Amniotic epithelial cell (primary cell): Measurements from ENCODE around the gene RPL7A.
"Not testable (repeated sequence)": the region's sequence is repeated elsewhere in the genome, so short reads cannot be mapped to it uniquely, and the experiment has no call there.

Experiments
- DNase-seq: peaks from one replicate; pipeline ENCODE4 v3.0.0-alpha.2; 2010; ENCODE audit warnings: low read depth

The RPL7A gene

DNA sequence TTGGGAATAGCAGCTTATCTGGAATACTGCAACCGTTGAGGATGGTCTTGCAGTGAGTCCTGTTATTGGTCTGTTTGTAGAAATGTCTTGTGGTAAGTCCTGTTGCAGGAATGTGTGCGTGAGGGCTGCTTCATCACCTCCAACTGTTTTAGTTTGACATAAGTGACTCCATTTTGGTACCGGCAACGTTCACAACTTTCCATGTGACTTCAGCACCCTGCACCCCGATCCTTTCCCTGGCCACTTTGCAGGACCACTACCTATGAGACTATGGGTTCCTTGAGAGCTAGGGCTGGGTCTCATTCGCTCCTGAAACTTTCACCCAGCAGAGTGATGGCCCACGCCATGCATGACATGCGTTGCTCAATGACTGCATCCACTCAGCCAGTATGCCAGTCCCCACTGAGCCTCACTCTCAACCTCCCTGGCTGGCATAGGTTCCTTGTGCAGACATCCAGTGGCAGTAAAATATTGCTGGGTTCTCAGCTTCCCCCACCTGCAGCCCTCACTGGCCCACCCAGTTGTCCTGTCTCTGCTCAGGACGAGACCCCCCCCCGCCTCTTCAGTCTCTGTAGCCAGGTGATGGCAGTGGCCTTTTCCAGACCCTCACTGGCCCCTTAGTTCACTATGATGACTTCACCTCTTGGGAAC is 20.1 kb upstream of the RPL7A start:
- no peak for DNase-seq

DNA sequence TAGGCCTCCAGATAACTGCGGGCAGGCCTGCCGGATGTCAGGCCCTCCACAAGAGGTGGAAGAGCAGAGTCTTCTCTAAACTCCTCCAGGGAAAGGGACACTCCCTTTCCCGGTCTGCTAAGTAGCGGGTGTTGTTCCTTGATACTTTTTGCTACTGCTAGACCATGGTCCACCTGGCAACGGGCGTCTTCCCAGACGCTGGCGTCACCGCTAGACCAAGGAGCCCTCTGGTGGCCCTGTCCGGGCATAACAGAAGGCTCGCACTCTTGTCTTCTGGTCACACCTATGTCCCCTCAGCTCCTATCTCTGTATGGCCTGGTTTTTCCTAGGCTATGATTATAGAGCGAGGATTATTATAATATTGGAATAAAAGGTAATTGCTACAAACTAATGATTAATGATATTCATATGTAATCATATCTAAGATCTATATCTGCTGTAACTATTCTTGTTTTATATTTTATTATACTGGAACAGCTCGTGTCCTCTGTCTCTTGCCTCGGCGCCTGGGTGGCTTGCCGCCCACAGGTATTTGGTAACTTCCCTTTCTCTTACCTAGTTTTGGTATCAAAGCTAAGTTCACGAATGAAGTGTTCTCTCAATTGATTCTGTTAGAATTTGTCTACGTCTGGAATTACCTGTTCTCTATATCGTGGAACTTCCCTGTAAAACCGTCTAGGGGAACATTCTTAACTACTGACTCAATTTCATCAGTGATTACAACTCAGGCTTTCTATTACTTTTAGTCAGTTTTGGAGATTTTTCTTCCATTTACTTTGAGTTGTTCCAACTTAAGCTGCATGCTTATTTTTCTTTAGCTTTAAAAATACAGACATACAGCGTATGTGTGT is 18.5 kb upstream of the RPL7A start:
- DNase-seq, result peak; percentile 28

DNA sequence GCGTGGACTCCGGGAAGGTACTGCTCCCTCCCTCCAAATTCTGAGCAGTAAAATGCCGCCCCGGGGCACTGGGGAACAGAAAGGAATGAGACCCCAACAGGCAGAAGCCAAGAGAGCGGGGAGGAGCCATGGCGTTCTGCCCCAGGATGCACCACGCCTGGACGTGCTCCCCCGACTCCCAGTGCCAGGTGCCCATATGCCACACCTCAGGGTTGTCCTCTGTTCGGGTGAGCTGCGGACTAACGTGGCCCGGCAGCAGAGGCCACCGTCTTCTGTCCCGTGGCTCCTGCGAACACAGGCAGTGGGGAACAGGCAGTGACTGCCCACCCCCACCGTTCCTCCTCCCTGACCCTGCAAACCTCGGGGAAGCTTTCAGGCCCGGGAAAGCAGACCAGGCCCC is 16.8 kb upstream of the RPL7A start:
- DNase-seq, result no peak

- DNase-seq, result no peak
Observed at GRCh38 chr9:133331641-133332380, 16.2 kb upstream of the RPL7A start.

DNA sequence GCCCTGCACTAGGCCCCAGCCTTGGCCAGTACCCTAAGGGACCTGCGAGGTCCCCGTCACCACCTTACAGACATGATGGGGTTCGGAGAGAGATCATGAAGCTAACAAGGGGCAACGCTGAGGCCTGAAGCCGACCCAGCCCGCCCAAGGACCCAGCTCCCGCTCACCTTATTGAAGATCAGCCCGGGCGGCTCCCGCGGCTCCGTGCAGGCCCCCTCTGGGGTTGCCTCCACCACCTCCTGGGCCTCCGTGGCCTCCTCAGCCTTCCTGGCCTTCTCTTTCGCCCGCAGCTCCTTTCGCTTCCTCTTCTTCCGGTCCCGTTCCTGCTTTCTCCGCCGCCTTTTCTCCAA is 15.7 kb upstream of the RPL7A start:
- DNase-seq, result no peak

- no peak for DNase-seq
Observed at GRCh38 chr9:133333011-133333410, 15.0 kb upstream of the RPL7A start.

DNA sequence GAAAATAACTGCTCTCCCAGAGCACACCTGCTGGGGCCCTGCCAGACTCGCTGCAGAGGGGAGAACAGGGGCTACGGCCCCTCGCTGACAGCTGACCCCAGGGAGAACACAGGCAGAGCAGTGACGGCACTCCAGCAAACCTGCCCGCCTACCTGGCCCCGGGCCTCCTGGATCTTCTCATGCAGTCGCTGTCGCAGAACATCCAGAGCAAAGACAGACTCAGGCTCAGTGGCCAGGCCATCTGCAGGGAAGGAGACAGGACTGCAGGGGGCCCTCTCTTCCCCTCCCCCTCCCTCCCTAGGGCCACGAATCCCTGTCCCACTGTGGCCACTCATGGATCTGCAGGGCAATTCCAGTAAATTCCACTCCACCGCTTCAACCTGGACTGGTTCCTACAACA is 14.5 kb upstream of the RPL7A start:
- no peak for DNase-seq

- DNase-seq, result no peak
Observed at GRCh38 chr9:133334161-133334560, 13.9 kb upstream of the RPL7A start.

GRCh38 chr9:133334888-133335287 is 13.1 kb upstream of the RPL7A start:
- DNase-seq, result not testable (repeated sequence)

DNA sequence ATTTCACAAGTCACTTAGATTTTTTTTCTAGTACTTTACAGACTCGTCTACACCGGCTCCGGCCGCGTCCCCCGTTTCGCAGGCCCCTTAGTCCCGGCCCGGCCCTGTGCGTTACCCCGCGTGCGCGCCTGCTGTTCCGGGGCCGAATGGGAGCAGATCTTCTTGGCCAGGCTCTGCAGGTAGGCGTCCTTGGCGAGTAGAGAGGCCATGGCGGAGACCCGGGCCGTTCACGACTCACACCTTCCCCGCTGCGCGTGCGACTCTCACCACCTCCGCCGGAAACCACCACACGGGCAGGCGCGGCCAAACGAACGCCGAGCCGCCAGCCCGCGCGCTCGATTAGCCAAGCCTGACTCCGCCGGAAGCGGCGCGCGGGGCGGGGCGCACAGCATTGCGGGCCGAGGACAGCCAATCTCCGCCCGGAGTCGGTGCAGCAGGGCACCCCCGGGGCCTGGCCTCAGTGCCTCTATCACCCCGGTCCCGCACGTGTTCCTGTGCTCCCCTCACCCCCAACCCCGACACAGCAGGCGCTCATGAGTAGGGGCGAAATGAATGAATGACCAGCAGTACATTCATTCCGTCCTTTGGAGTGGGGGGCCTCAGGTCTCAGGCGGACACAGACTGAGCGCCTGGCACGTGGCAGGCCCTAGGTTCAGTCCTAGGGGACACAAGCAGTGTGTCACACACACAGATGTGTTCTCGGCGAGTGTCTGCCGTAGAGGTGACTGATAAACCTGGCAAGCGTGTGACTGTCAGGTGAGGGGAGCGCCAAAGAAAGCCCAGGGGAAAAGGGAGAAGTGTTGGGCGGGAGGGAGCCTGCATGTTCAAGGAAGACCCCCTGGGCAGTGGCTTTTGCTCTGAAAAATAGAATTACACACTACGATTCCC is 11.8 kb upstream of the RPL7A start, which contains the start of gene SURF6:
TSS of gene SURF6 (minus strand) at position 265 of the 888 bp plus-strand sequence. CDS start at position 209, 56 bp downstream.
- DNase-seq, result peak; percentile 81

DNA sequence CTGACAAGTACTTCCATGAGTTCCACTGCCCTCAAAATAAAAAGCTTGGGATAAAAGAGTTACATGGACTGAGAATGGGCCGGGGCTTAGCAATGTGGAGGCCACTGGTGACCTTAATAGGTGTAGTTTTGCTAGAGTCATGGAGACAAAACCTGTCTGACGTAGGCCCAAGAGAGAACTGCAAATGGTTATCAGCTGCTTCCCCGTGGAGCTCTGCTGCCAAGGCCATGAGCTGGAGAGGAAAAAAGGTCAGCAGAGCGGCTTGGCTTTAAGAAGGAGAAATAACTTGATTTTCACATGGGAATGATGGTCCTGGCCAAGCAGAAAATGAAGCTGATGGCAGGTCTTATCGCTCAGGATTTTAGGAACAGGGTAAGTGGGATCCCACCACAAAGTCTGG is 8.4 kb upstream of the RPL7A start:
- DNase-seq, result no peak

- no peak for DNase-seq
Observed at GRCh38 chr9:133340256-133340655, 7.8 kb upstream of the RPL7A start.

- no peak for DNase-seq
Observed at GRCh38 chr9:133340916-133341315, 7.1 kb upstream of the RPL7A start.

DNA sequence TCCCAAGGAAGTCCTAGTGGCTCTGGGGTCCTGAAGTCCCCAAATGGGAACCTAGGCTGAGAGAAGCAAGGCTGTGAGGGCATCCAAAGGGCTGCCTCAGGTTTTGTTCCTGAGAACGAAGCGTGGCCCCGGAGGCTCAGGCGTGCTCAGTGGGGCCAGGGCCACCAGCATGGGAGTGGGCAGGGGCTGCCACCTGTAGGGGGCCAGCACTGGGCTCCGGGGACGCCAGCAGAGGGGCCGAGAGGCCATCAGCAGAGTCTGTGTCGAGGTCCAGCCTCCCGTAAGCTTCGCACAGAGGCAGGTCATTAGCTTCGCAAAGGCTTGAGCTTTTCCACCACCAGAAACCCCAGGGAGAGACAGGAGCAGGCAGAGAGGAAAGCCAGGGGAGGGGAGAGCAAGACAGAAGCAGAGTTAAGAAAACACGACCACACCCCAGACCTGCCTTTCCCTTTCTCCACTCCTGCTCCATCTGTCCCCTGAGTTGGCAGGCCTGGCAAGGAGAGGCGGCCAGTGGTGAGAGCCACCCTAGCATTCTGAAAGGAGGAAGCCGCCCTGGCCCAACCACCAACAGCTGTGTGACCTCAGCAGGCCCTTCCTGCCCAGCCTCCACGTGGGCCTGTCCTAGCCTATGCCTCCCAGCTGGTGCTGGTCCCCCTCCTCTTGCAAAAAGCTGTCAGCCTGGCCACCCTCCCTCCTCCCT is 6.5 kb upstream of the RPL7A start:
- DNase-seq, result no peak

DNA sequence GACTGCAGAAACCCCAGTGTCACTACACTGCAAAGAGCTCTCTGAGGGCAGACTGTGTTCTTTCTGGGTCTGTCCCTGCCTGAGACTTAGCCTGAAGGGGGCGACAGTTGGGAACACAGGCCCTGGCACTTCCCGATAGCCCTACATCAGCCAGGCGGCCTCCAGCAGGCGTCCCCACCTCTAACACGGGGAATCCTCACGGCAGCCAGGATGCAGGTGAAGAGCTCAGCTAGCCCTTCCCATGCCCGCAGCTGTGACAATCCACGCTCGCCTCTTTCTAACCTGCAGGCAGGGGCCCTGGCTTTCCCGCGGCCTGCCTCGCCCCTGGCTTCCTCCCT is 6.0 kb upstream of the RPL7A start:
- DNase-seq, result no peak

- DNase-seq, result no peak
Observed at GRCh38 chr9:133342570-133342969, 5.4 kb upstream of the RPL7A start.

GRCh38 chr9:133344071-133344470 is 3.9 kb upstream of the RPL7A start:
- no peak for DNase-seq

- DNase-seq, result no peak
Observed at GRCh38 chr9:133344979-133345378, 3.0 kb upstream of the RPL7A start.

DNA sequence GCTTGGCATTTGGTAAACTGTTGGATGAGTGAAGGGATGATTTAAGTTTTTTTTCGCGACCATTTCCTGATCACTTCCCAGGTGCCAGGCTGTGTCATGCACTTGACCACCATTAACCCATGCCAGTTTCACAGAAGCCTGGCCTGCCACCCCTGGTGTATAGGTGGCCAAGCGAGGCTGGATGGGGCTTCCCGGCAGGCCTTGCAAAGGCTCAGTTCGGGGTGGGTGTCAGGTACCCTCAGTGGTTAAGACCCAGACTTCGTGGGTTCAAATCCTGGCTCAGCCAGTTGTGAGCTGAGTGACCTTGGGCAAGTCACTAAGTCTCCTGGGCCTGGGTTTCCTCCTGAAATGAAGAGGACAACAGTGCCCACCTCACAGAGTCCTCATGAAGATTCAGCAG is 2.4 kb upstream of the RPL7A start:
- DNase-seq, result no peak

DNA sequence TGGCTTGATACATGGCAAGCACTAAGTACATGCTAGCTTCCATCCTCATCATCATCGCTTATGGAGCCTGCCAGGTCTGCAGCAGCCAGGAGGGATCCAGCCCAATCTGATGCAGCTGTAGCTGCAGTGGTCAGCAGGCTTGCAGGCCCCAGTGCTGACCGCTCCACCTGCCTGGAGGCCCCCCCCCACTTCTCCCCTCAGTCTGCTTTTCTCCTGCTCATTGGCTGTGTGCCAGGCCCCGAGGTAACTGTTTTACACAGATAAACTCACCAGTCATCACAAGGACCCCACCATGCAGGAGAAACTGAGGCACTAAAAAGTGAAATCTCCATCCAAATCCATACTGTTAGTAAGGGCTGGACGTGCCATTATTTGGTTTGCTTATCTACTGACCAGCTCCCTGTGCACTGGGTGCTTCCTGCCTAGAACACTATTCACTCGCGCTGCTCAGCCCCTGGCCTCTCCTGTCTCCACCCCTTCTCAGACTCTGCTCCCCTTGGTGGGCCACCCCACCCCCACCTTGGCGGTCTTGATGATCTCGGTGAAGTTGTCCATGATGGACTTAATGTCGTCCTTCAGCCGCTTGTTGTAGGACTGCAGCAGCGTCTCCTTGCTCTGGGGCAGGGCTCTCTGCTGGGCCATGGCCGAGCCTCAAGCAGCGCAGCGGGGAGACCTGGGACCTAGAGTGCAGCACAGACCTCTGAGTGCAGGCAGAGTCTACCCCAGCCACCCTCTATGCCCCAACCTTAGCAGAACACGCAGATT is 1.8 kb upstream of the RPL7A start:
- DNase-seq, result no peak

- no peak for DNase-seq
Observed at GRCh38 chr9:133347515-133347984, 468 bp upstream of the RPL7A start.
